Measurements from ENCODE around the gene KIF11.
"Not testable (repeated sequence)": the region's sequence is repeated elsewhere in the genome, so short reads cannot be mapped to it uniquely, and the experiment has no call there.

Gene KIF11

DNA sequence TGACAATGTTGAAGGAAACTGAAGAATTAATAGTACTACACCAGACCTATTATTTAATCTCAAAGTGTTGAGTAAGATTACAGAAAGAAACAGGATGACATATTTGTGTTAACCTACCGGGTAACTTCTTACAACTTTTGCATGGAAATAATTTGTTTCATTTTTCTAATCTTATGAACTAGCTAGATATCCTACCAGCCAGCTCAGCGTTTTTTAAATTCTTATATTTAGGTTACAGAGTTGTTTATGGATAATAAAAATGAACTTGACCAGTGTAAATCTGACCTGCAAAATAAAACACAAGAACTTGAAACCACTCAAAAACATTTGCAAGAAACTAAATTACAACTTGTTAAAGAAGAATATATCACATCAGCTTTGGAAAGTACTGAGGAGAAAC lies 37.0 kb downstream of the KIF11 start:
- DNase-seq (ENCODE audit: extremely low read depth, insufficient read length): no peak
- Histone ChIP-seq H3K36me3 (ENCODE audit: control insufficient read depth, insufficient read depth, low read length) (no peaks in the 10 kb centered on the region; the same call in 1 of the 2 replicates), H3K27me3 (replicated peaks; ENCODE audit: control insufficient read depth, insufficient read depth, low read length) (no peaks in the 10 kb centered on the region), H3K4me3 (replicated peaks; ENCODE audit: low read depth, low read length) (no peak overlapping the region)
- no peak for TF ChIP-seq CTCF (IDR thresholded peaks at IDR 0.05; ENCODE audit: insufficient read depth, low read length, poor library complexity, severe bottlenecking)

GRCh38 chr10:92638037-92638436 lies 45.1 kb downstream of the KIF11 start:
- H3K36me3 ChIP-seq (ENCODE audit: control insufficient read depth, insufficient read depth, low read length): peaks cover 1% of the 10 kb centered on the region; the same call in 1 of the 2 replicates
- TF ChIP-seq CTCF (IDR thresholded peaks at IDR 0.05; ENCODE audit: insufficient read depth, low read length, poor library complexity, severe bottlenecking): no peak

DNA sequence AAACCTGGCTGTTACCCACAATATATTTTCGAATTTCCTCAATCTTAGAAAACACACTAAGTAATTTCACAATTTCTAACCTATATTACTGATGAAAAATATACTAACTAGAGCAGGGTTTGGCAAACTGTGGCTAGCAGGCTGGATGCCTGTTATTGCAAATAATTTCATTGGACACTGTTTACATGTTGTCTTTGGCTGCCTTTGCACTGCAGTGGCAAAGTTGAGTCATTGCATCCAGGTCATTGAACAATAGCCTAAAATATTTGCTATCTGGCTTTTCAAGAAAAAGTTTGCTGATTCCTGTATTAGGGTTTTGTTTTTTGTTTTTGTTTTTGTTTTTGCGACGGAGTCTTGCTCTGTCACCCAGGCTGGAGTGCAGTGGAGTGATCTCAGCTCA lies 47.2 kb downstream of the KIF11 start:
- no peak overlapping the region for H3K4me3 ChIP-seq (replicated peaks; ENCODE audit: low read depth, low read length)
- no peaks in the 10 kb centered on the region for H3K27me3 ChIP-seq (replicated peaks; ENCODE audit: control insufficient read depth, insufficient read depth, low read length)
- peaks cover 1% of the 10 kb centered on the region; the same call in 1 of the 2 replicates for H3K36me3 ChIP-seq (ENCODE audit: control insufficient read depth, insufficient read depth, low read length)
- TF ChIP-seq CTCF (IDR thresholded peaks at IDR 0.05; ENCODE audit: insufficient read depth, low read length, poor library complexity, severe bottlenecking): no peak
- DNase-seq (ENCODE audit: extremely low read depth, insufficient read length): no peak

More at GRCh38 chr10:92638037-92638436, 45.1 kb downstream of the KIF11 start:
- no peak for DNase-seq (ENCODE audit: extremely low read depth, insufficient read length)
- H3K4me3 ChIP-seq (replicated peaks; ENCODE audit: low read depth, low read length): no peak overlapping the region
- H3K27me3 ChIP-seq (replicated peaks; ENCODE audit: control insufficient read depth, insufficient read depth, low read length): no peaks in the 10 kb centered on the region

GRCh38 chr10:92641492-92641891 lies 48.6 kb downstream of the KIF11 start:
- H3K4me3 ChIP-seq (replicated peaks; ENCODE audit: low read depth, low read length): no peak overlapping the region
- no peaks in the 10 kb centered on the region for H3K27me3 ChIP-seq (replicated peaks; ENCODE audit: control insufficient read depth, insufficient read depth, low read length)
- TF ChIP-seq CTCF (IDR thresholded peaks at IDR 0.05; ENCODE audit: insufficient read depth, low read length, poor library complexity, severe bottlenecking): no peak
- no peak for DNase-seq (ENCODE audit: extremely low read depth, insufficient read length)
- peaks cover 1% of the 10 kb centered on the region; the same call in 1 of the 2 replicates for H3K36me3 ChIP-seq (ENCODE audit: control insufficient read depth, insufficient read depth, low read length)

GRCh38 chr10:92644921-92645320 lies 52.0 kb downstream of the KIF11 start:
- no peak for DNase-seq (ENCODE audit: extremely low read depth, insufficient read length)
- Histone ChIP-seq H3K4me3 (replicated peaks; ENCODE audit: low read depth, low read length) (no peak overlapping the region), H3K36me3 (ENCODE audit: control insufficient read depth, insufficient read depth, low read length) (no peaks in the 10 kb centered on the region; the same call in 1 of the 2 replicates), H3K27me3 (replicated peaks; ENCODE audit: control insufficient read depth, insufficient read depth, low read length) (no peaks in the 10 kb centered on the region)
- no peak for TF ChIP-seq CTCF (IDR thresholded peaks at IDR 0.05; ENCODE audit: insufficient read depth, low read length, poor library complexity, severe bottlenecking)

DNA sequence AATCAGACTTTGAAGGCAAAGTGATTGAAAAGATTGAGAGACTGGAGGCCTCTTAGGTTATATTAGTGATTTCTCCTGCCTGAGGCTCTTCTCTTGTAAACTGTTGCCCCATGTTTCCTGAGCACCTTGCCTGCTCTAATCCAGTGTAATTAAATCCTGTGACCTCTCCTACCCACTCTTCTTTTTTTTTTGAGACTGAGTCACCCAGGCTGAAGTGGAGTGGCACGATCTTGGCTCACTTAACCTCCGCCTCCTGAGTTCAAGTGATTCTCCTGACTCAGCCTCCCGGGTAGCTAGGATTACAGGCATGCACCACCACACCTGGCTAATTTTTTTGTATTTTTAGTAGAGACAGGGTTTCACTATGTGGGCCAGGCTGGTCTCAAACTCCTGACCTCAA lies 57.9 kb downstream of the KIF11 start:
- H3K27me3 ChIP-seq (replicated peaks; ENCODE audit: control insufficient read depth, insufficient read depth, low read length); H3K36me3 ChIP-seq (ENCODE audit: control insufficient read depth, insufficient read depth, low read length); DNase-seq (ENCODE audit: extremely low read depth, insufficient read length); H3K4me3 ChIP-seq (replicated peaks; ENCODE audit: low read depth, low read length): not testable (repeated sequence)
